A549 (cell line): Measurements from ENCODE around the gene NUAK2. TPM values are rescaled to one million over a fixed set of nuclear protein-coding genes. Genes with fewer than 3 reads are reported as not detected.

Experiments used
- BCL3 ChIP-seq: fragments of >200 bp; sonication (Bioruptor Twin); formaldehyde crosslinking; IDR thresholded peaks from 3 replicates; pipeline ENCODE4 v1.6.1; 2016
- BHLHE40 ChIP-seq: IDR thresholded peaks from 2 replicates; pipeline ENCODE4 v1.6.1; 2012; ENCODE audit warnings: low read depth, low read length, inconsistent platforms
- CBX2 ChIP-seq: fragments of 200-600 bp; sonication (generic); IDR thresholded peaks from 2 replicates; pipeline ENCODE4 v1.6.1; 2016; ENCODE audit warnings: low read depth, mild to moderate bottlenecking, borderline replicate concordance
- CBX8 ChIP-seq: fragments of 200-600 bp; sonication (generic); IDR thresholded peaks from 2 replicates; pipeline ENCODE4 v1.6.1; 2016
- CEBPB ChIP-seq, 2 experiments: fragments of >200 bp in 1 of 2; sonication (Bioruptor Twin) in 1 of 2; formaldehyde crosslinking in 1 of 2; IDR thresholded peaks; 2 replicates each; pipeline ENCODE4 v1.6.1; 2012 to 2016
- EHMT2 ChIP-seq: fragments of 200-600 bp; sonication (generic); IDR thresholded peaks from 2 replicates; pipeline ENCODE4 v1.6.1; 2016; ENCODE audit warnings: antibody characterized with exemption, low read depth, mild to moderate bottlenecking, moderate library complexity
- FOSB ChIP-seq: fragments of 250-450 bp; sonication (Bioruptor Pico); IDR thresholded peaks from 2 replicates; pipeline ENCODE4 v1.5.0; 2020; ENCODE audit warnings: mild to moderate bottlenecking, moderate library complexity
- FOXS1 ChIP-seq: fragments of 250-450 bp; sonication (Bioruptor Pico); IDR thresholded peaks from 2 replicates; pipeline ENCODE4 v1.5.0; 2020; ENCODE audit warnings: mild to moderate bottlenecking, moderate library complexity
- HES2 ChIP-seq: fragments of >200 bp; sonication (Bioruptor Twin); formaldehyde crosslinking; IDR thresholded peaks from 2 replicates; pipeline ENCODE4 v1.6.1; 2016
- HOXB13 ChIP-seq: fragments of 250-450 bp; sonication (Bioruptor Pico); IDR thresholded peaks from 2 replicates; pipeline ENCODE4 v1.5.0; 2020; ENCODE audit warnings: low read depth, mild to moderate bottlenecking, moderate library complexity
- MAFK ChIP-seq: fragments of 450-650 bp; IDR thresholded peaks from 2 replicates; pipeline ENCODE4 v1.6.1; 2014; ENCODE audit not compliant: partially characterized antibody
- MYC ChIP-seq: IDR thresholded peaks from 2 replicates; pipeline ENCODE4 v1.6.1; 2012; ENCODE audit warnings: mild to moderate bottlenecking, inconsistent platforms, low read length, improper control_type of control experiment, borderline replicate concordance
- PBX3 ChIP-seq: IDR thresholded peaks from 2 replicates; pipeline ENCODE4 v1.6.1; 2012
- POLR2A ChIP-seq: IDR thresholded peaks from 2 replicates; pipeline ENCODE4 v1.6.1; 2012; ENCODE audit warnings: mild to moderate bottlenecking, low read length
- POLR2AphosphoS2 ChIP-seq: conservative IDR thresholded peaks from 2 replicates; pipeline ENCODE4 v1.6.1; 2012; ENCODE audit warnings: low read length, improper control_type of control experiment, inconsistent platforms
- REST ChIP-seq: fragments of 200-600 bp; sonication (generic); IDR thresholded peaks from 2 replicates; pipeline ENCODE4 v1.6.1; 2016; ENCODE audit warnings: antibody characterized with exemption, mild to moderate bottlenecking, moderate library complexity
- RFX5 ChIP-seq: fragments of 450-650 bp; IDR thresholded peaks from 2 replicates; pipeline ENCODE4 v1.7.1; 2014; ENCODE audit warnings: antibody characterized with exemption, mild to moderate bottlenecking, moderate library complexity
- RNF2 ChIP-seq: fragments of 200-600 bp; sonication (generic); IDR thresholded peaks from 2 replicates; pipeline ENCODE4 v1.6.1; 2016; ENCODE audit warnings: low read depth, mild to moderate bottlenecking, antibody characterized with exemption, moderate library complexity, borderline replicate concordance
- TFCP2L1 ChIP-seq: fragments of 250-450 bp; sonication (Bioruptor Pico); IDR thresholded peaks from 2 replicates; pipeline ENCODE4 v1.5.0; 2021; ENCODE audit warnings: mild to moderate bottlenecking
- TP53 ChIP-seq: fragments of 250-450 bp; sonication (Bioruptor Pico); IDR thresholded peaks from 2 replicates; pipeline ENCODE4 v1.5.0; 2021; ENCODE audit warnings: mild to moderate bottlenecking, moderate library complexity
- ZC3H11A ChIP-seq: fragments of 450-650 bp; IDR thresholded peaks from 2 replicates; pipeline ENCODE4 v1.6.1; 2014; ENCODE audit warnings: antibody characterized with exemption, mild to moderate bottlenecking
- ZNF302 ChIP-seq: fragments of 250-450 bp; sonication (Bioruptor Pico); IDR thresholded peaks from 2 replicates; pipeline ENCODE4 v1.9.0; 2021; ENCODE audit warnings: inconsistent platforms, mild to moderate bottlenecking, moderate library complexity
- ZSCAN20 ChIP-seq: fragments of 250-450 bp; sonication (Bioruptor Pico); IDR thresholded peaks from 2 replicates; pipeline ENCODE4 v1.8.0; 2022; ENCODE audit warnings: mild to moderate bottlenecking, moderate library complexity
- polyA plus RNA-seq, 4 experiments: library from polyadenylated mRNA; depleted of rRNA in 3 of 4; stranded (reverse); fragments of >200 nt; fragmentation: RNase III in 1 of 4; extraction: RNeasy Plus Mini Kit Qiagen cat#74134 plus additional on column Dnase treatment in 1 of 4; gene quantifications; 2 replicates in 3 of 4; 3 replicates in 1 of 4; pipeline ENCODE4 v1.2.3, GENCODE V29; 2011 to 2017

Gene NUAK2
- polyA plus RNA-seq, 2 of the 4 experiments (the other 2 are of a cell fraction) = 29.7 to 37.8 TPM

GRCh38 chr1:205294175-205294917 is 27.2 kb downstream of the NUAK2 start (continued):
- TF ChIP-seq ZSCAN20 (no peak), FOSB (CRISPR knock-in tag) (no peak), CEBPB (IDR thresholded peaks at IDR 0.05) (peak in 1 of 2 experiments; percentile 65; a peak in 2 of 4 replicates), ZC3H11A (no peak), RFX5 (no peak), PBX3 (peak; percentile 79; the same call in 1 of the 2 replicates), EHMT2 (no peak), FOXS1 (CRISPR knock-in tag) (no peak; the same call in 1 of the 2 replicates), HES2 (no peak), TFCP2L1 (CRISPR knock-in tag) (no peak), BCL3 (peak; percentile 60; the same call in 1 of the 3 replicates), MAFK (peak; percentile 64), MYC (no peak), ZNF302 (CRISPR knock-in tag) (no peak; the same call in 1 of the 2 replicates), CBX8 (no peak), TP53 (CRISPR knock-in tag) (no peak), POLR2AphosphoS2 (no peak), POLR2A (no peak), REST (no peak), CBX2 (no peak), BHLHE40 (no peak), RNF2 (no peak), HOXB13 (peak; percentile 69)
